ENCODE measurements around the gene PHLDA1.
"Not testable (repeated sequence)": the region's sequence is repeated elsewhere in the genome, so short reads cannot be mapped to it uniquely, and the experiment has no call there.

The PHLDA1 gene

DNA sequence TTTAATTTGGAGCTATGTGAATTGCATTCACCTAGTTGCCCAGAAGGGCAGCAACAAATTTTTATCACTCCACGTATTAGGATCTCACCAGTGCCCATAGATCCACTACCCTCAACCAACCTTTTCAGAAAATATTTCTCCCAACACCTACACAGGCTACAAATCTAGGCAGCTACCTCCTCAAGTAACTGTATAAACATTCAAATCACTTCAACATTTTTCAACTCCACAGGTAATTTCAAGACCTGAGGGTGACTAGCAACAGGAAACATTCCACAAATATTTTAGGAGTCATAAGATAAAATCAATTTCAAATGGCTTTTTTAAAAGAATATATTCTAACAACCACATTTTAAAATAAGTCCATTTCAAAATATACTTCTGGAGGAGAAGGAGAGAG lies 12.9 kb downstream of the PHLDA1 start:
- no peak for DNase-seq (ENCODE audit: low read depth in 2 of 2)

DNA sequence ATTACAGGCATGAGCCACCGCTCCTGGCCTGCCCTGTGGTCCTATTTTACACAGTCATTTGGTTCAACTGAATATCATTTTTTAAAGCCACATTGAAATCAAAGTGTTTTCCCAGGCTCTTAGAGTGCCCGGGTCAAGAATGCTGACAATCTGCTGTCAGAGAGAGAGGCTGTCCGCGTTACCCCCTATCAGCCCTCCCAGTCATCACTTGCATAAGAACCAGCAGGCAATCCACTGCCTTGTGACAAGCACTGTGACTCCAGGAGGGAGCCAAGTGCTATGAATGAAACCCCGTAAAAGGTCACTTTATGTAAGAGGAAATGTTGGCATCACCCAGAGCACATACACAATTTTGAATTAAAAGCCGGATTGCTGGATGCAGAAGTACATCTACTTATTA lies 13.5 kb downstream of the PHLDA1 start:
- no peak for DNase-seq (ENCODE audit: low read depth in 2 of 2)

DNA sequence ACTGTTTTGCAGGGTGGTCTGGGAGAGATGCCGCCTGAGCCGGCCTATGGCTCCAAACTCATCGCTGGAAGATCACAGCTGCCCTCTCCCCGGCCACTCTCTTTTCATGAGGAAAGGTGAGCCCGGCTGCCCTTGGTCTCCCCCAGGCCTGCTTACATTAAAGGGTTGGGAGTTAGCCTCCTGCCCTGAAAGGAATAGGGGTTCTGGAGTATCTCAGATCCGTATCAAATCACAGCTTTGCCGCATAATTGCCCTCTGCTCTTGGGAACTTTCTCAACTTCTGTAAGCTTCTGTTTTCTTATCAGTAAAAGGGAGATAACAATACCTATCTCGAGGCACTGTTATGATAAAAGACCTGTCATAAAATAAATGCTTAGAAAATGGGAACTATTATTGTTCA lies 17.6 kb downstream of the PHLDA1 start:
- no peak for DNase-seq (ENCODE audit: low read depth in 2 of 2)

DNA sequence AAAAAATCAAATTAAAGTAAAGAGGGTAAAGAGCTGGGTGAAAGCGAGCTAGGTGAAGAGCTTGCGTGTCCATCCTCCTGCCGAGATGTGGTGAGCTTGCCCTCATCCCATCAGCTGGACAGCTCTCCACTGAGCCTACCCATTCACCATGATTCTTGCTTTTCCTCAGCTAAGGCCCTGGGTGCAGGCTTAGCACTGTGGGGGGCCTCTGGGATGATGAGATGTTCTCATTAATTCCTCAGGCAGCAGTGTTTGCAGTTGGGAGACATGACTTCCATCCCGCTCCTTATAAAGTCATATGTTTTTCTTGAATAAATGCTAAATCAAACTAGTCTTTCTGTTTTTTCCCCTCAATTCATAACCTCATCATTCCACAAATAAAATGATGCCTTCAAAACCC lies 18.0 kb downstream of the PHLDA1 start:
- DNase-seq (ENCODE audit: low read depth in 2 of 2), result no peak

DNA sequence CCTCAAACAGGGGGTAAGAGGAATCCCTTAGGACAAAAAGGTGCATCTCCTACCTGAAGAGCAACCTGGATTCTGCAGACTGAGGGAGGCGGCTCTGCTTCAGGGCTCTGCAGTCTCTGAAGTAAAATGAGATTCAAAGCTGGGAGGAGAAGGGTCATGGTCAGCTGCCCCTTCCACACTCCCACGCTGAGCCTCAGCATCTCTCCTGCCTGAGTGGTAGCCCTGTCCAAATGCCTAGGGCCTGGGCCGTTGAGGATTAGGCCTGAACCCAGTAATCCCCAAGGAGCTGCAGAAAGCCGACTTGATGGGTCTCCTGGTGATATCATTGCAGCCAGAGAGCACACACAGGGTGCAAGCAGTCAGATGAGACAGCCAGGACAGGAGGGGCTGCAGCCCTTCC lies 18.9 kb downstream of the PHLDA1 start:
- no peak for DNase-seq (ENCODE audit: low read depth in 2 of 2)

DNA sequence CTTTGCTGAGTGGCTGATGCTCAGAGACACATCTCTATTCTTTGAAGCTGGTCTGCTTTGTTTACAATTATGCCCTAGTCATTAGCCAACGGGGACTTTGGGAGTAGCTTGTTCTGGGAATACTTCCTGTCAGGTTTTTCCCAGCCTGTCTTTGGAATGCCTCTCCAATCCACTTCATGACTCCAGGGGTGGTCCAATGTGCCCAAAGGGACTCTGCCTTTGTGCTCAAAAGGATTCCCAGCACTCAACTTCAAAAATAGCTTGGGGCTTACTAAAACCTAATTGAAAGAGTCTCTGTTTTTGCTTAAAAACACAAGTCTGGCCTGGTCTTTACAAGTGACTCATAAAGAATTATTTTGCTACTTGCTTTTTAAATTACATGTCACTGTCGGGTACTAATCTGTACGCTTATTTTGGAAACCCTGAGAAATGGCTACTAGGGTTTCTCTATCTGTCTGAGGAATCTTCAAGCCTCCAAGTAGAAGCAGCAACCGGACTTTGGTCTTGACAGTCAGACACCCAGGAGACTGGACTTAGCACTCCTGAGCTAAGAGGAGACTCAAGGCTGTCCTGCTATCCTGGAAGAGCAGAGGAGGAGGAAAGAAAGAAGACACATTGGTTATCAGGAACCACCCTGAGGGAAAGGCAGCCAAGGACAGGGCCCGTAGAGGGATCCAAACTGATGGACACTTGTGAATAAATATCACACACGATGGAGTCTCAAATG lies 20.7 kb downstream of the PHLDA1 start:
- no peak for DNase-seq (ENCODE audit: low read depth in 2 of 2)

DNA sequence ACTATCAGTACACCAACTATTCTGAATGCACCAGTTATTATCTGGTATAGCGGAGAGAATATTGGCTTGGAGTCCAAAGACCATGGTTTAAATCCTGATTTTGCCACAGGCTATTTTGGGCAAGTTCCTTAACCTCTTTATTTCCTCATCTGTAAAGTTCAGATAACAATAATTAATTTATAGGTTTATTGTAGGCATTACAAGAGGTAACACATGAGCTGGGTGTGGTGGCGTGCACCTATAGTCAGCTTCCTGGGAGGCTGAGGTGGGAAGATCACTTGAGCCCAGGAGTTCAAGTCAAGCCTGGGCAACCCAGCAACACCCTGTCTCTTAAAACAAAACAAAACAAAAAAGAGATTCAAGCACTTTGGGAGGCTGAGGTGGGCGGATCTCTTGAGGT lies 23.1 kb downstream of the PHLDA1 start:
- no peak for DNase-seq (ENCODE audit: low read depth in 2 of 2)

DNA sequence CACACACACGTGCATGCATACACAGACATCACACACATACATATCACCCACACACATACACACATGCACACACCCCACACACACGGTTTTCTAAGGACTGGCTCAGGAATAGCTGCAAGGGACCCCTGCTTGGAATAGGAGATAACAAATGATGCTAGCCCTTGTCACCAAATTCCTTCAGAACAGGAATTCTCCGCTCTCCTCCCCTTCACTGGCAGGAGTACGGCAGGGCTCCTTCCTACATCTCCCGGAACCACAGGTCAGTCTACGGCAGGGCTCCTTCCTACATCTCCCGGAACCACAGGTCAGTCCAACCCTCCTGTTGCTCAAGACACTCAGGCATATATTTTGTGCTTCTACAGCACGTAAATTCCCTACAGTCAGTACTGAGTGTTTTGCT lies 23.9 kb downstream of the PHLDA1 start:
- no peak for DNase-seq (ENCODE audit: low read depth in 2 of 2)

DNA sequence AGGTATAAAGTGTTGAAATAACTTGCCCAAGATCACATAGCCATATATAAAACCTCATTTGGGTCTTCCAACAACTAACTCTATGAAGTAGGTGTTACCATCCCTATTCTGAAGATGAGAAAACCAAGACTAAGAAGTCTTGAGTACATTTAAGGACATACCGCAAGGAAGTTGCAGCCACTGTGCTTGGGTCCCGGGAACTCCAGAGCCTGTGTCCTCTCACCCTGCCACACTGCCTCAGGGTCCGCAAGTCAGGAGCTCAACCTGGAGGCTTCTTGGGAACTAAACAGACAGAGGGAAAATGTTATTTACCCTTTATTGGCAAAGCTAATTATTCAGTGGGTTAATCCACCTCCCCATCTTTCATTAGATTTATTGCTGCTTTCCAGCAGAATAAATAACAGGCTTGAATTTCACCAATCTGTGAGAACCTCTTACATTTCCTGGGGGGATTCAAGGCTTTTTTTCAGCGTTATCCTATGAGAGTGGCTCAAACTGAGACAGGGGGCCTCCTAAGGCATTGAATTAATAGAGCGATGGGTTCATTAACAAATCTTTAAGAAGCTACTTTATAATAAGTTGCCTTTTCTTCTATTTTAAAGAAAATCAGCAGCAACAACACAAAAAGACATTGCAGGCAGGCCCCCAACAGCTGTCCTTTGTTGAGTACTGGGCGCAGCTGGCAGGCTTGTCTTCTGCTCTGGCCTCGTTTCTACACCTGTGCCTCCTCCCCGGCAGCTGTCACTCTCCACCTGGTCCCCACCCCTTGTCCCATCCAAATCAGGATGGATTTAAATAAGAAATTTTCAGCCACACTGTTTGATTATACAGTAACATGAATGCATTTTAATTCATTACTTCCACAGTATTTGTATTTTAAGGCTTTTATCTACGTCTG lies 25.3 kb downstream of the PHLDA1 start:
- DNase-seq (ENCODE audit: low read depth in 2 of 2), result no peak

DNA sequence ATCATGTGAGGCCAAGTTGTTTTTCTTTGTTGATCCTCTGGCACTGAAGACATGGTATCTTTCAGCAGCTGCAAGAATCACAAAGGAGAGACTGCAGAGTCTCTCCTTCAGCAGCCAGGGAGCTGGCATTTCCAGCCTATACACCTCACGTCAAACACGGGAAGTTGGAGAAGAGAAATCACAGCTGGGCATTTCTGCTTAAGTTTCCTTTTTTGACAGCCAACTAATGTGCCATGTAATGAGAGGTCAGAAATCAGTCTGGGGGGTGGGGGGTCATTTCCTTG lies 28.3 kb downstream of the PHLDA1 start:
- DNase-seq (ENCODE audit: low read depth in 2 of 2), result no peak

DNA sequence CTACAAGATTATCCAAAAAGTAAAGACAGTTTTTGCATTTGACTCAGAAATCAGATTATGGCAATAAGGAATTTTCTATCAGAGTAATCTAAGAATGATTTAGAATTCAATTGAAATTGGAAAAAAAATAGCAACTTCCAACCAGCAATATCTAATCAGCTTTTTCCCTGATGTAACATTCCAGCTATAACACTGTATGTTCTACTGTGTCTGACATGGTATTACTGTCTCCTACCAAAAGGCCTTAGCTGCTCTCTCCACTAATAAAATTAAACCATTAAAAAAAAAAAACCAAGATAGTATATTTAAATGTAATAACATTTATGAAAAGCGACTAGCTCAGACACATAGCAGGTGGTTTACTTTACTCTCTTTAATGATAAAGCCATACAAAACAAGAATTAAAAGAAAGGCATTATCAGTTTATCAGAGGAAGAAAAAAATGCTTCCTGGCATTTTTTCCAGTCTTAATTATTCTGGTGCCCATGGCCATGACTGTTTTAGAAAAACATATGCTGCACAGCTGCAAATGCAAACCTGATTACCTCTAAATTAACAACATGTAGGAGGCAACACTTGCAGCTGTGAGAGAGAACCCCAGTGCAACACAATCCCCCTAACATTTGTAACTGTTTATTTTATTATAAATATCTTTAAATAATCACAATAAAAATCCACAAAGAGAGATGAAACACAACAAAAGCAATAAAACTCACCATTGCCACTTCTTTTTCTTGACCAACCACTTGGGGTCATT lies 28.8 kb downstream of the PHLDA1 start:
- DNase-seq (ENCODE audit: low read depth in 2 of 2), result no peak

DNA sequence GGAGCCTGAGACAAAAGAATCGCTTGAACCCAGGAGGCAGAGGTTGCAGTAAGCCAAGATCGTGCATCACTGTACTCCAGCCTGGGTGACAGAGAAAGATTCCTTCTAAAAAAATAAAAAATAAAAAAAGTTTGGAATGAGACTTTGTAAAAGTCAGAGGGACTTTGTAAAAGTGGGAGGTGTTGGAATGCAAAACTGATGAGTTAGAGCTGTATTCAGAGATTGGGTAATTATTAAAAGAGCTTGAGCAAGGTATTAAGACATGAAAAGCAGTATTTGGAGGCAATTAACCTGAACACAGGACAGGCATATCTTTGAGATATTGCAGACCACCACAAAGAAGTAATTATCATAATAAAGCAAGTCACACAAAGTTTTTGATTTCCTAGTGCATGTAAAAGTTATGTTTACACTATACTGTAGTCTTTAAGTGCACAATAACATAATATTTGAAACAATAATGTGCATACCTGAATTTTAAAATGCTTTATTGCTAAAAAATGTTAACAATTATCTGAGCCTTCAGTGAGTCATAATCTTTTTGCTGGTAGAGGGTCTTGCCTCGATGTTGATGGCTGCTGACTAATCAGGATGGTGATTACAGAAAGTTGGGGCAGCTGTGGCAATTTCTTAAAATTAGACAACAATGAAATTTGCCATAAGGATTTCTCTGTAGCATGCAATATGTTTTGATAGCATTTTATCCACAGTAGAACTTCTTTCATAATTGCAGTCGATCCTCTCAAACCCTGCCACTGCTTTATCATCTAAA lies 33.1 kb downstream of the PHLDA1 start:
- DNase-seq (ENCODE audit: low read depth in 2 of 2), result no peak

DNA sequence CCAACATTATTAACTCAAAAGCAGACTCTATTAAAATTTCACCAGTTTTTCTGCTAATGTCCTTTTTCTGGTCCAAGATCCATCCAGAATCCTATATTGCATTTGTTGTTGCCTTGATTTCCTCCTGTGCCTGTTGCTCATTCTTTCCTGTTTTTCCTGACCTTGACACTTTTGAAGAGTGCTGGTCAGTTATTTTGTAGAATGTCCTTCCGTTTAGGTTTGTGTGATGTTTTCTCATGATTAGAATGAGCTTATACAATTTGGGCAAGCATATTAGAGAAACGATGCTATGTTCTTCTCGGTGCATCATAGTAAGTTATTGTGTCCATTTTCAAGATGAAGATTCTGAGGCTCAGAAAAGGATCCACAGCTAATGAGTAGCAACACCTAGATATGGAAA lies 33.9 kb downstream of the PHLDA1 start:
- DNase-seq (ENCODE audit: low read depth in 2 of 2), result no peak

DNA sequence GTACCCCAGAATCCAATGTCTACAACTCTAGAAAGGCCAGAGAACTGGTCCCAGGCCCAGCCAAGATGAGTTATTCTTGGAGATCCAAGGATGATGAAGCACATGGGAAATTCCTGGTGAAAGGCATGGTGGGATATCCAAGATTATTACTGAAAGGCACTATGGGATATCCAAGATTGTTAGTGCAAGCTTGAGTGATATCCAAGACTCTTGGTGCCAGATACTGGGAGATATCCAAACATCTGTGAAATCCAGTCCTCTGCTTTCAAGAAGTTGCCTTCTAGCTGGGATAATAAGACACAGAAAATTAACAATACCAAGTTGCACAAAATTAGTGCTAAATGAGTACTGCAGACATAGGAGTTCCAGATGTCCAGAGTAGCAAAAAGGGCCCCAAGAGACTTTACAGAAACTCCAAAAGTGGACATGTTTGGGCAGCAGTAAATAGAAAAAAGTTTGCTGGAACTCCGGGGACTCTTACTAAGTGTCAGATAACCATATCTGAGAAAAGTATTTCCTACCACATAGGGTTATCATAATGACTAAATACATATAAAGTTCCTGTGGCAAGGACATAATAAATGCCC lies 34.6 kb downstream of the PHLDA1 start:
- no peak for DNase-seq (ENCODE audit: low read depth in 2 of 2)

DNA sequence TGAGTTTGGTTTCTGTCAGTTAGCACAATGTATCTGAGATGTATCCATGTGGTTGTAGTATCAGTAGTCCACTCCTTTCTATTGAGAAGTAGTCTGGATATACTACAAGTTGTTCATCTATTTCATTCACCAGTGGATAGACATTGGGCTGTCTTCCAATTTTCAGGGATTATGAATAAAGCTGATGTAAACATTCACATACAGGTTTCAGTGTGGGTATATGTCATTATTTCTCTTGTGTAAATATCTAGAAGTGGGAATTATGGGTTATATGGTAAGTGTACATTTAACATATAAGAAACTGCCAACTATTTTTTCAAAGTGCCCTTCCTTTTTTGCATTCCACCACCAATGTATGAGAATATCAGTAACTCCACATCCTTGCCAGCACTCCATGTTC lies 35.9 kb downstream of the PHLDA1 start:
- DNase-seq (ENCODE audit: low read depth in 2 of 2), result no peak

DNA sequence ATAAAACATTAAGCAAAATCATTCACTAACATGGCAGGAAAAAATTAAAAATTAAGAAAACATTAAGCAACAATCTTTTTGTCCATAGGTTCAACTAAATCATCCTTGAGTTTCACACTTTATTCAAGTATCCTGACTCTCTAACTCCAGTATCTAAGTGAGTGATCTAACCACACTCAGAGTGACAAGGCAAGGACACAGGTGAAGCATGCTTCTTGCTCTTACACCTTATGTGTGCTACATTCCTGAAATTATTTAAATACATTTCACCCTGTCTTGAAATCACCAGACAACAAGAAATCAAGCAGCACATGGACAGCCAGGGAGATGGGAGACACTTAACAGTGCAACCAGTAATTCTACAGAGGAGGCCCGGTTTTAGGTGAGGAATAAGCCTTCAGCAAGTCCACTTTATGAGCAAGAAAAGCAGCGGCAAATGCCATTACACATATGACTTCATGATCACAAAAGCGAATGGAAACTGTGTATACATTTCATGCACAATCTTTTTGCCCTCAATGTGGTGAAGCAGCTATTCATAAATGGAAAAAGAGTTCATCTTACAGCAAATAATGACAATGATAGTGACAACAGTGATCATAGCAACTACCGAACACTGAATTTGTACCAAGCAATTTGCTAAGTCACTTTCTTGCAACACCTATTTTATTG lies 37.4 kb downstream of the PHLDA1 start:
- no peak for DNase-seq (ENCODE audit: low read depth in 2 of 2)

DNA sequence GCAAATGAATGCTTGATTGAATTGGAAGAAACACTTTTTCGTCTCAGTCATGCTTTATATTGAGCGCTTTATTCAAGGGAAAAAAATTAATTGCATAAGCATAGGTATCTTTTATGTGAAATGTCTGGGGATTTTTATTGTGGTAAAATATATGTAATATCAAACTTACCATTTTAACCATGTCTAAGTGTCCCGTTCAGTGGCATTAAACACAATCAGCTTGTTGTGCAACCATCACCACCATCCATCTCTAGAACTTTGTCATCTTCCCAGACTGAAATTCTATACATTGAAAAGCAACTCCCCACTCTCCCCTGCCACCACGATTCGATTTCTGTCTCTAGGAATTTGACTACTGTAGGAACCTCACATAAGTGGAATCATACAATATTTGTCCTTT lies 39.8 kb downstream of the PHLDA1 start:
- DNase-seq (ENCODE audit: low read depth in 2 of 2), result no peak

DNA sequence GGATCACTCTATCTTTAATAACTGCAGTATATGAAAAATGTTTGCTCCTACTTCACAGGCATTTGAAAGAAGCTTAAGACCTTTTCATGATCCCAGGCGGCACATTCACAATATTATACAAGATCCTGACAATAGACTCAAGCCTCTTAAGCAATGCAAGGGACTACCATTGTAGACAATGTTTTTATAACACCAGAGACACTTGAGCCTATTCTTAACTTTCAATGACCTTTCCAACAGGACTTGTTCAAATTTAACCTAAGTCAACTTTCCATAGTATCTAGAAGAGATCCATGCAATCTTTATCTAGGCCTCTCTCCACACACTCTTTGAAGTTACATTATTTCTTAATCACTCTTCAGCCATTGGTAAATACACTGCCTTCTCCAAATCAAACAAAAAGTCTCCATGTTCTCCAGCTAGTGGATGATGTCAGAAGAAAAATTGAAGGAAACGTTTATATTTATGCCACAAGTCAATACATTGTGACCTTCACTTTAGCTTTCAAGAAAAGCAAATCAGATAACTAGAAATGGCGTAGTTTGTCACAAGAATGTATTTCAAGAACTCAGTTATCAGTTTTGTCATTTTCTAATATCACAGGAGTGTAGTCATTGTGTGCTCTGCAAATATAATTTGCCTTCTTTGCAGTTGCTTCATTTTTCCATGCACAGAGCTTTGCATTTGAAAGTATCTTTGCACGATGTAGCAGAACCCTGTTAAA lies 41.2 kb downstream of the PHLDA1 start:
- DNase-seq (ENCODE audit: low read depth in 2 of 2), result no peak

DNA sequence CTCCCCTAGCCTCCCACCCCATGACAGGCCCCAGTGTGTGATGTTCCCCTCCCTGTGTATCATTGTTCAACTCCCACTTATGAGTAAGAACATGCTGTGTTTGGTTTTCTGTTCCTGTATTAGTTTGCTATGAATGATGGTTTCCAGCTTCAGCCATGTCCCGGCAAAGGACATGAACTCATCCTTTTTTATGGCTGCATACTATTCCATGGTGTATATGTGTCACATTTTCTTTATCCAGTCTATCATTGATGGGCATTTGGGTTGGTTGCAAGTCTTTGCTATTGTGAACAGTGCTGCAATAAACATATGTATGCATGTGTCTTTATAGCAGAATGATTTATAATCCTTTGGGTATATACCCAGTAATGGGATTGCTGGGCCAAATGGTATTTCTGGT lies 43.9 kb downstream of the PHLDA1 start:
- not testable (repeated sequence) for DNase-seq (ENCODE audit: low read depth in 2 of 2)

DNA sequence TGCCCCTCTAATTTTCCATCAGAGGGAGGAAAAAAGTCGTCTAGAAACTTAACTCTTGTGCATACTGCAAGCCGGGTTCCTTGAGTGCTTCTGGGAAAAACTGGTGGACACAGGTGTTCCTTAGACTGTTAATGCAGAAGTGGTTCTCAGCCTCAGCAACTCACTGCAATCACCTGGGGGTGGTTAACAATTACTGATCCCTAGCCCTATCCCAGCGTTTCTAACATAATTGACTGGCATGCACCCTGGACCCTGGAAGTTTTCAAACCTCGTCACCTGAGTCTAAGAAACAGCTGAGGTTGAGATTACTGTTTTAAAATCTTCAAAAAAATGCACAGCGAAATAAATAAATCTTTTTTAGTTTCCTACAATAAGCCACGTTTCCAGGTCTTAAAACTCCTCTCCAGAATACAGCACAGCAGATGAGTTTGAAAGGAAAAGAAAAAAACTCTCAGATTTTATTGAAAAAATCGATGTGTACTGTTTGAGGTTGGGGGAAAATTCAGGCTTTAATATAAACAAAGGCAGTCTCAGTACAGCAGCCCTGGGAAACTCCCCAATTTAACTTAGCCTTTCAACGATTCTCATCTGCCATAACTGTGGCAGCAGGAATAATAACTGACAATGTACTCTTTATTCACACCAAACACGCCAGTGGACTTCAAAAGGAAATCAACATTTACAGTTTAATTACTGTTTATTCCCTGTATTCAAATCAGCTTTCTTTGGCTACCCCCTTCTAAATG lies 45.4 kb downstream of the PHLDA1 start:
- no peak for DNase-seq (ENCODE audit: low read depth in 2 of 2)
